Thyroid gland (tissue), 4 donors: ENCODE measurements around the gene CLEC18A. TPM values are rescaled to one million over a fixed set of nuclear protein-coding genes. Genes with fewer than 3 reads are reported as not detected.

Experiments used
- DNase-seq, 2 donors: peaks; one replicate each; pipeline ENCODE4 v3.0.0-alpha.2; 2019
- H3K27ac ChIP-seq, 3 donors: fragments of 200-600 bp; sonication (generic); 1 replicate in 2 of 3; 2 replicates in 1 of 3; pipeline ENCODE4 v1.5.1; 2016 to 2019; ENCODE audit warnings: mild to moderate bottlenecking in 1 of 3, moderate library complexity in 1 of 3
- H3K27me3 ChIP-seq: fragments of 200-600 bp; sonication (generic); one replicate; pipeline ENCODE4 v1.5.1; 2019
- H3K36me3 ChIP-seq, 2 donors: fragments of 200-600 bp; sonication (generic); one replicate each; pipeline ENCODE4 v1.5.1; 2016 to 2019
- H3K4me1 ChIP-seq, 2 donors: fragments of 200-600 bp; sonication (generic); one replicate each; pipeline ENCODE4 v1.5.1; 2017 to 2019
- H3K4me3 ChIP-seq, 3 donors: fragments of 200-600 bp; sonication (generic); replicated peaks in 1 of 3; 1 replicate in 2 of 3; 2 replicates in 1 of 3; pipeline ENCODE4 v1.5.1; 2016; ENCODE audit warnings: mild to moderate bottlenecking in 1 of 3
- H3K9me3 ChIP-seq: fragments of 200-600 bp; sonication (generic); one replicate; pipeline ENCODE4 v1.5.1; 2017
- CTCF ChIP-seq, 6 experiments: fragments of 200-600 bp in 3 of 6; fragments of 450-650 bp in 3 of 6; sonication (generic) in 3 of 6; IDR thresholded peaks; one replicate each; pipeline ENCODE4 v1.5.1; 2016 to 2019; ENCODE audit warnings: antibody characterized with exemption in 6 of 6, mild to moderate bottlenecking in 2 of 6, inconsistent platforms in 1 of 6, moderate library complexity in 1 of 6
- POLR2A ChIP-seq, 2 donors: fragments of 450-650 bp; IDR thresholded peaks; one replicate each; pipeline ENCODE4 v1.6.1; 2017; ENCODE audit warnings: antibody characterized with exemption in 2 of 2, mild to moderate bottlenecking in 2 of 2, moderate library complexity in 1 of 2
- WGBS, 2 donors: methylation state at CpG; one replicate each; pipeline ENCODE4 v1.1.5; 2017; 5-methylcytosine and 5-hydroxymethylcytosine counted together
- intact Hi-C: fragments of 100-400 bp; cut with DNase I; formaldehyde crosslinking; loops from one replicate; pipeline ENCODE4 v1.15.1; 2023
- total RNA-seq, 4 donors: library from RNA; depleted of rRNA; stranded (reverse); fragments of >200 nt; gene quantifications; one replicate each; pipeline ENCODE4 v1.2.3, GENCODE V29; 2016

CLEC18A gene
- total RNA-seq, 4 donors from 2014 or later: 0.67 to 1.8 (median 1.3) TPM

DNA sequence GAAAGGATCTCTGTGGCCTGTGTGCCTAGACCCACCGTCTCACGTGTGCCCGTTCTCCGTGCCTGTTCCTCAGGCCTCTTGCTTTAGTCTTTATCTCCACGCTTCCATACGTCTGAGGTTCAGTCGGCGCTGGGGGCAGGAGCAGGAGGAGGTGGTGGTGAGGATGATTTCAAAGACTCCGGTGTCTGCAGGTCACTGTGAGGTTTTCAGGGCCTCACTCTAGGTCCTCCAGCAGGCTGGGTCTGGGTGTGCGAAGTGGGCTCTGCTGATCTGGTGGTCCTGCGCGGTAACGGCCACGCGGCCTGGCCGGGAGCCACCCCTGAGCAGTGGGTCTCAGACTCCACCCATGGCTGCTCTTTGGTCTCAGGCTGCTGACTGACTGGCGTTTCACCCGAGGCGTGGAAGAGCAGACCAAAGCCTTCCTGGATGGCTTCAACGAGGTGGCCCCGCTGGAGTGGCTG lies 14.4 kb upstream of the CLEC18A start:
- Histone ChIP-seq H3K36me3 (peaks cover 79 to 84% of the 10 kb centered on the region in 2 donors), H3K27ac (no peak overlapping the region), H3K27me3 (no peaks in the 10 kb centered on the region), H3K9me3 (no peaks in the 10 kb centered on the region), H3K4me3 (no peak overlapping the region), H3K4me1 (no peaks in the 10 kb centered on the region)
- 90 to 93% methylated on average over 20 to 21 of the region's 21 CpGs for WGBS, 2 donors
- no peak for DNase-seq
- intact Hi-C loops: no loop called here
- TF ChIP-seq CTCF (IDR thresholded peaks at IDR 0.05): no peak
- no peak for TF ChIP-seq POLR2A (IDR thresholded peaks at IDR 0.05)

GRCh38 chr16:69937465-69937951 lies 13.6 kb upstream of the CLEC18A start:
- TF ChIP-seq POLR2A (IDR thresholded peaks at IDR 0.05): no peak
- no peak for TF ChIP-seq CTCF (IDR thresholded peaks at IDR 0.05)
- Histone ChIP-seq H3K4me3 (no peak overlapping the region), H3K27ac (no peak overlapping the region), H3K4me1 (no peaks in the 10 kb centered on the region), H3K36me3 (peaks cover 71 to 78% of the 10 kb centered on the region in 2 donors), H3K9me3 (no peaks in the 10 kb centered on the region), H3K27me3 (no peaks in the 10 kb centered on the region)
- 77 to 90% methylated on average over 14 to 16 of the region's 16 CpGs for WGBS, 2 donors
- DNase-seq: no peak
- intact Hi-C loops: no loop called here

DNA sequence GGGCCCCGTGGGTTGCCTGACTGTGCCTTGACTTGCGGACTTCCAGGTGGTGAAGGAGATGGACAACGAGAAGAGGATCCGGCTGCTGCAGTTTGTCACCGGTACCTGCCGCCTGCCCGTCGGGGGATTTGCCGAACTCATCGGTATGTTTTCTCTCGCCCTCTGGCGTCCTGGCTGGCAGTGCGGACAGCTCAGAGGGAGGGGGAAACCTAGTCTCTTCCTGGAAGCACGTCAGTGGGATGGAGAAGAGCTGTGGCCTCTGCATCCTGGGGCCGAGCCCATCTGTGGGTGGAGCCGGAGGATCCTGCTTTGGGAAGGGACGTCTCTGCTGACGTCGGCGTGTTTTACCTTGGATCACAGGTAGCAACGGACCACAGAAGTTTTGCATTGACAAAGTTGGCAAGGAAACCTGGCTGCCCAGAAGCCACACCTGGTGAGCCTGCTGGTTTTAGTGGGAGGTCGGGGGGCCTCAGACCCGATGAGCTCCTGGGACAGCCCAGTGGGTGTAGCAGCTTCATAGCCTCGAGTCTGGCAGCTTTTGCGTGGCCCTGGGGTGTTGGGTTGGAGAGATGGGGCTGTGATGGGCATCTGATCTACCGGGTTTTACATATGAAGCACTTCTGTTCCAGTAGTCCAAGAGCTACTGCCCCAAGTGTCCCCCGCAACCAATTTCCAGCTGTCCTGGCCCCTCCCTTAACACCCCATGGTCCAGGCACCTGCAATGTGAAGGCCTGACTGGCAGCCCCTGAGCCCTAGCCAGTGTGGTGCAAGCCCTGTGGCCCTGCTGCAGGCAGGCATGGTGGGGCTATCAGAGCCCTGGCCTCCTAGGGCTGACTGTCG lies 11.9 kb upstream of the CLEC18A start:
- 93 to 94% methylated on average over 14 to 28 of the region's 28 CpGs for WGBS, 2 donors
- peaks cover 63 to 64% of the 10 kb centered on the region in 2 donors for H3K36me3 ChIP-seq
- no peak overlapping the region for H3K27ac ChIP-seq

GRCh38 chr16:69939821-69940585 lies 11.1 kb upstream of the CLEC18A start:
- H3K9me3 ChIP-seq: no peaks in the 10 kb centered on the region
- DNase-seq: no peak
- peaks cover 55 to 56% of the 10 kb centered on the region in 2 donors for H3K36me3 ChIP-seq
- intact Hi-C loops: no loop called here
- WGBS, 2 donors: 91 to 93% methylated on average over 15 to 26 of the region's 26 CpGs
- no peak overlapping the region for H3K27ac ChIP-seq
- H3K4me3 ChIP-seq: no peak overlapping the region
- TF ChIP-seq POLR2A (IDR thresholded peaks at IDR 0.05) (no peak), CTCF (IDR thresholded peaks at IDR 0.05) (no peak)
- H3K27me3 ChIP-seq: no peaks in the 10 kb centered on the region
- no peaks in the 10 kb centered on the region for H3K4me1 ChIP-seq

More for the DNA sequence above, 11.9 kb upstream of the CLEC18A start:
- Histone ChIP-seq H3K9me3 (no peaks in the 10 kb centered on the region), H3K27me3 (no peaks in the 10 kb centered on the region), H3K4me3 (no peak overlapping the region), H3K4me1 (no peaks in the 10 kb centered on the region)
- intact Hi-C loops: no loop called here
- DNase-seq: no peak
- TF ChIP-seq CTCF (IDR thresholded peaks at IDR 0.05) (no peak), POLR2A (IDR thresholded peaks at IDR 0.05) (no peak)
